ENCODE measurements around the gene DCAF4L1.

Gene DCAF4L1

DNA sequence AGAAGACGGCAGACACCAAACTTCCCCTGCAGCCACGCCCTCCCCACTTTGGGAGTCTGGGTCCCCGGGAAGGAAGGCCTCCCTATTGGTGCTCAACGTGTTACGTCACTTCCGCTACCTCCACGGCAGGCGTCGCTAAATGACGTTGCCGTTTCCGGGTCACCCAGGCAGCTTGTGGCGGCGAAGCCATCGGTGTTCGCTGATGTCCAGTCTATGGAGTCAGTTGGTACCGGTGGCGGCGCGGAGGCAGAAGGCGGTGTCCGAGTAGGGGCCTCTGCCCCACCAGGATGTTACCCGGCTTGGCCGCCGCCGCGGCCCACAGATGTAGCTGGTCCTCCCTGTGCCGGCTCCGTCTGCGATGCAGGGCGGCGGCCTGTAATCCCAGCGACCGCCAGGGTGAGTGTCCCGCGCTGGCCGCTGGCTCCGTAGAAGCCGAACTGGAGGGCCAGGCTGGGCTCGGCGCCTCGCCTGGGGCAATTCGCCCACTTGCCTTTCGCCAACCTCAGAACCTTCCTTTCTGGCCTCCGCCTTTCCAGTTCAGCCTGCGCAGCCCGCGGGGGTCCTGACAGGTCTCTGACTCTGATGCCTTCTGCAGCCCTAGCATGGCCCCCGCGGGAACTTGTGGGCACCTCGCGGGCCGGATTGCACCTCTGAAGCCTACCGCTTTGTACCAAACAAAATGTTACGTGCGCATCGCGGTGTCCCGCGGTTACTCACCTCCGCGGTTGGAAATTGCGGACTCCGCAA is 9.0 kb downstream of the DCAF4L1 start, which contains the start of gene SLC30A9:
TSS of gene SLC30A9 (plus strand) at position 166 of the 747 bp plus-strand sequence. CDS start at position 288, 122 bp downstream.
- DNase-seq, result peak; percentile 52

GRCh38 chr4:41991916-41992767 is 10.6 kb downstream of the DCAF4L1 start:
- no peak for DNase-seq

- no peak for DNase-seq
Measured at GRCh38 chr4:41992967-41993857, 11.7 kb downstream of the DCAF4L1 start.

- no peak for DNase-seq
Measured at GRCh38 chr4:41994461-41994985, 13.0 kb downstream of the DCAF4L1 start.

GRCh38 chr4:41998019-41998418 is 16.5 kb downstream of the DCAF4L1 start:
- no peak for DNase-seq

- no peak for DNase-seq
Measured at GRCh38 chr4:41999321-41999720, 17.8 kb downstream of the DCAF4L1 start.

DNA sequence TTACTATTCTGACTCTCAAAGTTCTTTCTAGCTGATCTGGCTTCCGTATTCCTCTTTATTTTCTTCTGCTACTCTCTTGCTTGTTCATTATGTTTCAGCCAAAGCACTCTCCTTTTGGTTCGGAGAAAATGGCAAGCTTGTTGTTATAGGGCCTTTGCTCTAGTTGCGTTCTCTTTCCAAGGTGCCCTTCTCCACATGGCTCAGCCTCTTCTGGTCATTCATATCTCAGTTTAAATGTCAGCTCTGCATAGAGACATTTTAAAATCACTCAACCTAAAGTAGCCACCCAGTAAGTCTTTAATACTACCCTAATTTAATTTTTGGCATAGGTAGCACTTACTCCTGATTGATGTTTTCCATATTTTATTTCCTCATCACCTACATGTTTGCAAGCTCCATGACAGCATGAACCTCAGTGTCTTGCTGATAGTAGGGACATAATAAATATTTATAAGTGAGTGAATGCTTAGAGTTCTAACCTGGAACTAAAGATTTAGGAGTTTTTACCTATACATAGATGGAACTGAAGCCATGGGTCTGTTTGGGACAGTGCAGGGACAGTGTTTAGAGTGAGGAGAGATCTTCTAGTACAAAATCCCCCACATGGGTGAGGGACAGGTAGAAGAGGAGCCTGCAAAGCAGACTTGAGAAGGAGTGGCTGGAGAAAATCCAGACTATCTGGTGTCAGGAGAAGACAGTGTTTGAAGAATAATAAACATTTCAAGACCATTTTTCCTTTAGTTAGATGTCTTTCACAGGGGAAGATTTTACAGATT is 26.6 kb downstream of the DCAF4L1 start:
- no peak for DNase-seq

GRCh38 chr4:42015438-42015837 is 33.9 kb downstream of the DCAF4L1 start:
- DNase-seq, result no peak

GRCh38 chr4:42018451-42018850 is 36.9 kb downstream of the DCAF4L1 start:
- no peak for DNase-seq
